H9 (cell line): ENCODE measurements around the gene CRACR2B. TPM values are rescaled to one million over a fixed set of nuclear protein-coding genes. Genes with fewer than 3 reads are reported as not detected.
A peak's percentile ranks its signal among the peaks of the same experiment; 100 is the strongest.

Experiments used
- DNase-seq: peaks from one replicate; pipeline ENCODE4 v3.0.0-alpha.2; 2017
- H2AFZ ChIP-seq: one replicate; pipeline ENCODE4 v1.6.1; 2013; ENCODE audit warnings: mild to moderate bottlenecking, low read length, control low read depth, moderate library complexity
- H2AK5ac ChIP-seq: 2 replicates; pipeline ENCODE4 v1.6.1; 2013; ENCODE audit warnings: low read length, control low read depth, mixed read lengths; ENCODE audit not compliant: insufficient read length
- H2BK120ac ChIP-seq: one replicate; pipeline ENCODE4 v1.6.1; 2013; ENCODE audit warnings: low read depth, mild to moderate bottlenecking, low read length, control low read depth, inconsistent platforms; ENCODE audit not compliant: poor library complexity, severe bottlenecking
- H2BK12ac ChIP-seq: 2 replicates; pipeline ENCODE4 v1.6.1; 2013; ENCODE audit warnings: low read length, control low read depth, mixed read lengths, low read depth; ENCODE audit not compliant: insufficient read length
- H2BK15ac ChIP-seq: 2 replicates; pipeline ENCODE4 v1.6.1; 2013; ENCODE audit warnings: low read depth, low read length, control low read depth
- H2BK20ac ChIP-seq: one replicate; pipeline ENCODE4 v1.6.1; 2013; ENCODE audit warnings: low read depth, mild to moderate bottlenecking, low read length, control low read depth, inconsistent platforms; ENCODE audit not compliant: poor library complexity, severe bottlenecking
- H2BK5ac ChIP-seq: 2 replicates; pipeline ENCODE4 v1.6.1; 2013; ENCODE audit warnings: low read length, control low read depth, mixed read lengths; ENCODE audit not compliant: insufficient read length
- H3K14ac ChIP-seq: 2 replicates; pipeline ENCODE4 v1.6.1; 2013; ENCODE audit warnings: low read length, control low read depth; ENCODE audit not compliant: insufficient read depth
- H3K18ac ChIP-seq: 2 replicates; pipeline ENCODE4 v1.6.1; 2013; ENCODE audit warnings: low read depth, mild to moderate bottlenecking, mixed read lengths, low read length, control low read depth; ENCODE audit not compliant: insufficient read length
- H3K23ac ChIP-seq: 2 replicates; pipeline ENCODE4 v1.6.1; 2013; ENCODE audit warnings: low read length, control low read depth, mixed read lengths, low read depth; ENCODE audit not compliant: insufficient read length
- H3K23me2 ChIP-seq: 2 replicates; pipeline ENCODE4 v1.6.1; 2013; ENCODE audit warnings: low read depth, mild to moderate bottlenecking, mixed read lengths, low read length, control low read depth; ENCODE audit not compliant: insufficient read length, poor library complexity, severe bottlenecking
- H3K27ac ChIP-seq: 2 replicates; pipeline ENCODE4 v1.5.1; 2013; ENCODE audit warnings: low read length, control low read depth, mixed read lengths, low read depth; ENCODE audit not compliant: insufficient read length
- H3K27me3 ChIP-seq: 2 replicates; pipeline ENCODE4 v1.6.1; 2013; ENCODE audit warnings: low read length, control low read depth, inconsistent platforms; ENCODE audit not compliant: insufficient read depth
- H3K4ac ChIP-seq: 2 replicates; pipeline ENCODE4 v1.6.1; 2013; ENCODE audit warnings: low read depth, mild to moderate bottlenecking, control low read depth, inconsistent platforms, low read length, moderate library complexity
- H3K4me1 ChIP-seq: 2 replicates; pipeline ENCODE4 v1.6.1; 2013; ENCODE audit warnings: low read length, control low read depth, inconsistent platforms; ENCODE audit not compliant: insufficient read depth
- H3K4me2 ChIP-seq: 2 replicates; pipeline ENCODE4 v1.6.1; 2013; ENCODE audit warnings: low read length, control low read depth, mixed read lengths; ENCODE audit not compliant: insufficient read length, insufficient read depth
- H3K56ac ChIP-seq: 2 replicates; pipeline ENCODE4 v1.6.1; 2013; ENCODE audit warnings: low read depth, mild to moderate bottlenecking, mixed read lengths, low read length, control low read depth; ENCODE audit not compliant: insufficient read length
- H3K79me1 ChIP-seq: 2 replicates; pipeline ENCODE4 v1.6.1; 2013; ENCODE audit warnings: low read depth, mild to moderate bottlenecking, moderate library complexity, low read length, control low read depth, inconsistent platforms; ENCODE audit not compliant: insufficient read depth, poor library complexity, severe bottlenecking
- H3K79me2 ChIP-seq: 2 replicates; pipeline ENCODE4 v1.6.1; 2013; ENCODE audit warnings: low read length, control low read depth, inconsistent platforms; ENCODE audit not compliant: insufficient read depth
- H3K9ac ChIP-seq: 2 replicates; pipeline ENCODE4 v1.6.1; 2013; ENCODE audit warnings: low read length, control low read depth, mixed read lengths; ENCODE audit not compliant: insufficient read length; ENCODE audit errors: extremely low read depth
- H3K9me3 ChIP-seq: one replicate; pipeline ENCODE4 v1.6.1; 2013; ENCODE audit warnings: low read depth, low read length, inconsistent platforms; ENCODE audit not compliant: control insufficient read depth
- H3T11ph ChIP-seq: one replicate; pipeline ENCODE4 v1.6.1; 2013; ENCODE audit warnings: mild to moderate bottlenecking, low read length, control low read depth, inconsistent platforms
- H4K20me1 ChIP-seq: one replicate; pipeline ENCODE4 v1.6.1; 2013; ENCODE audit not compliant: control insufficient read depth, insufficient read length, insufficient read depth
- H4K5ac ChIP-seq: 2 replicates; pipeline ENCODE4 v1.6.1; 2013; ENCODE audit warnings: low read depth, mild to moderate bottlenecking, mixed read lengths, low read length, control low read depth; ENCODE audit not compliant: insufficient read length
- H4K8ac ChIP-seq: replicated peaks from 2 replicates; pipeline ENCODE4 v1.6.1; 2013; ENCODE audit warnings: low read length, control low read depth, mixed read lengths, low read depth; ENCODE audit not compliant: insufficient read length
- H4K91ac ChIP-seq: 2 replicates; pipeline ENCODE4 v1.6.1; 2013; ENCODE audit warnings: low read depth, mild to moderate bottlenecking, moderate library complexity, mixed read lengths, low read length, control low read depth; ENCODE audit not compliant: insufficient read length
- H3K27ac Mint-ChIP-seq, 3 experiments: 2 replicates in 2 of 3; 3 replicates in 1 of 3; pipeline ENCODE4 v1.8.0; 2020 to 2021; ENCODE audit warnings: mixed read lengths in 3 of 3, mild to moderate bottlenecking in 1 of 3, moderate library complexity in 1 of 3
- H3K27me3 Mint-ChIP-seq: 2 replicates; pipeline ENCODE4 v1.8.0; 2021; ENCODE audit warnings: low read depth, mild to moderate bottlenecking, moderate library complexity, mixed read lengths
- H3K36me3 Mint-ChIP-seq, 3 experiments: 2 replicates in 2 of 3; 3 replicates in 1 of 3; pipeline ENCODE4 v1.8.0; 2020 to 2021; ENCODE audit warnings: low read depth in 3 of 3, mixed read lengths in 3 of 3; ENCODE audit not compliant: insufficient read depth in 1 of 3
- H3K4me1 Mint-ChIP-seq, 2 experiments: 2 replicates each; pipeline ENCODE4 v1.8.0; 2020; ENCODE audit warnings: mixed read lengths in 2 of 2
- H3K4me3 Mint-ChIP-seq, 2 experiments: 2 replicates in 1 of 2; 3 replicates in 1 of 2; pipeline ENCODE4 v1.8.0; 2020 to 2021; ENCODE audit warnings: mild to moderate bottlenecking in 2 of 2, mixed read lengths in 2 of 2, moderate library complexity in 1 of 2
- H3K9me3 Mint-ChIP-seq, 2 experiments: 2 replicates in 1 of 2; 3 replicates in 1 of 2; pipeline ENCODE4 v1.8.0; 2020; ENCODE audit warnings: mild to moderate bottlenecking in 2 of 2, mixed read lengths in 2 of 2, moderate library complexity in 1 of 2
- WGBS: extraction: QIAGEN DNeasy Blood & Tissue Kit; methylation state at CpG from one replicate; pipeline ENCODE4 v1.1.7; 2013; ENCODE audit warnings: missing lambda C conversion rate, low lambda C conversion rate, mixed read lengths; ENCODE audit not compliant: insufficient read length; ENCODE audit errors: extremely low coverage; 5-methylcytosine and 5-hydroxymethylcytosine counted together
- total RNA-seq: library from RNA; stranded (reverse); gene quantifications from 2 replicates; pipeline ENCODE4 v1.2.1, GENCODE V29; 2021
- TF ChIP-seq, protein P1 (sequence below): fragments of 200-600 bp; sonication (generic); conservative IDR thresholded peaks from 3 replicates; pipeline ENCODE4 v1.8.0; 2021; ENCODE audit warnings: antibody characterized with exemption, mild to moderate bottlenecking

CRACR2B gene
- total RNA-seq, 1 experiment from 2014 or later, result 29.0 TPM

- TF ChIP-seq, protein P1, sequence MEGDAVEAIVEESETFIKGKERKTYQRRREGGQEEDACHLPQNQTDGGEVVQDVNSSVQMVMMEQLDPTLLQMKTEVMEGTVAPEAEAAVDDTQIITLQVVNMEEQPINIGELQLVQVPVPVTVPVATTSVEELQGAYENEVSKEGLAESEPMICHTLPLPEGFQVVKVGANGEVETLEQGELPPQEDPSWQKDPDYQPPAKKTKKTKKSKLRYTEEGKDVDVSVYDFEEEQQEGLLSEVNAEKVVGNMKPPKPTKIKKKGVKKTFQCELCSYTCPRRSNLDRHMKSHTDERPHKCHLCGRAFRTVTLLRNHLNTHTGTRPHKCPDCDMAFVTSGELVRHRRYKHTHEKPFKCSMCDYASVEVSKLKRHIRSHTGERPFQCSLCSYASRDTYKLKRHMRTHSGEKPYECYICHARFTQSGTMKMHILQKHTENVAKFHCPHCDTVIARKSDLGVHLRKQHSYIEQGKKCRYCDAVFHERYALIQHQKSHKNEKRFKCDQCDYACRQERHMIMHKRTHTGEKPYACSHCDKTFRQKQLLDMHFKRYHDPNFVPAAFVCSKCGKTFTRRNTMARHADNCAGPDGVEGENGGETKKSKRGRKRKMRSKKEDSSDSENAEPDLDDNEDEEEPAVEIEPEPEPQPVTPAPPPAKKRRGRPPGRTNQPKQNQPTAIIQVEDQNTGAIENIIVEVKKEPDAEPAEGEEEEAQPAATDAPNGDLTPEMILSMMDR, result no peak
- Histone ChIP-seq H2BK20ac (no peak overlapping the region), H4K8ac (no peak overlapping the region), H3K4ac (no peak overlapping the region), H2BK120ac (no peak overlapping the region), H3K14ac (no peak overlapping the region), H2BK12ac (no peak overlapping the region), H3K79me2 (no peaks in the 10 kb centered on the region), H3K79me1 (no peaks in the 10 kb centered on the region), H3K9me3 (no peaks in the 10 kb centered on the region), H2BK15ac (no peak overlapping the region), H2AFZ (no peak overlapping the region), H3K9ac (no peak overlapping the region), H3K4me2 (peak overlapping the region; percentile 56), H3K56ac (no peak overlapping the region), H2AK5ac (no peak overlapping the region), H3K27ac (no peak overlapping the region), H4K20me1 (no peaks in the 10 kb centered on the region), H3K18ac (no peak overlapping the region), H3K27me3 (peaks cover 9% of the 10 kb centered on the region; the same call in 1 of the 2 replicates), H4K5ac (no peak overlapping the region), H3K23ac (no peak overlapping the region), H3K4me1 (no peaks in the 10 kb centered on the region; the same call in 1 of the 2 replicates), H3T11ph (no peak overlapping the region), H2BK5ac (no peak overlapping the region), H4K91ac (no peak overlapping the region), H3K23me2 (peaks cover 32% of the 10 kb centered on the region)
- peaks cover 38 to 52% of the 10 kb centered on the region in 2 experiments for H3K4me1 Mint-ChIP-seq
- no peaks in the 10 kb centered on the region for H3K9me3 Mint-ChIP-seq
- peak overlapping the region; percentile 64 to 80 for H3K4me3 Mint-ChIP-seq
- no CpG with 5 or more reads among the region's 39 CpGs for WGBS
- peaks cover 36% of the 10 kb centered on the region for H3K27me3 Mint-ChIP-seq
- peaks cover 4 to 7% (median 5%) of the 10 kb centered on the region in 3 experiments; a peak in 6 of 7 replicates for H3K36me3 Mint-ChIP-seq
- DNase-seq, result no peak
- no peak overlapping the region for H3K27ac Mint-ChIP-seq
Measured at GRCh38 chr11:829847-830294, 2.2 kb downstream of the CRACR2B start.
